ENCODE data around the gene COL16A1.

DNA sequence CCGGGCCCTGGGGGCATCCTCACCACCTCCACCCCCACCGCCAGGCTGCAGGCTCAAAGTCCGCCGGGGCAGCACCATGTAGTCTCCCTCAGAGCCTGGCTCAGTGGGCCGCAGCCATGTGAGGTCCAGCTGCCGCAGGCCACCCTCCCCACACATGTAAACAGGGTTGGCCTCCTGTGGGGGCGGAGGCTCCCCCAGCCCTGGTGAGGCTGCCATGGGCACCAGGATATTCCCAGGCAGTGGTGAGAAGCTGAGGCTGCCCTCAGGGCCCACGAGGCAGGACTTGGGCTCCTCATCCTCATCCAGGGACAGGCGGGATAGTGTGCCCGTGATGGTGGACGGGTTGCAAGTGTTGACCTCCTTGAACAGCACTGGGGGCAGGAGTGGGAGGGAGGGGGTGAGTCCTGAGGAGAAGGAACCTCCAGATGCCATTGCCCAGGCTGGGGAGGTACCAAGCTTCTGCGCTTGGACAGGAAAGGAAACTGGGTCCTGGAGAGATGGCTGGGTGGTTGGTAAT lies 27.3 kb upstream of the COL16A1 start:
- TF ChIP-seq, protein P1, sequence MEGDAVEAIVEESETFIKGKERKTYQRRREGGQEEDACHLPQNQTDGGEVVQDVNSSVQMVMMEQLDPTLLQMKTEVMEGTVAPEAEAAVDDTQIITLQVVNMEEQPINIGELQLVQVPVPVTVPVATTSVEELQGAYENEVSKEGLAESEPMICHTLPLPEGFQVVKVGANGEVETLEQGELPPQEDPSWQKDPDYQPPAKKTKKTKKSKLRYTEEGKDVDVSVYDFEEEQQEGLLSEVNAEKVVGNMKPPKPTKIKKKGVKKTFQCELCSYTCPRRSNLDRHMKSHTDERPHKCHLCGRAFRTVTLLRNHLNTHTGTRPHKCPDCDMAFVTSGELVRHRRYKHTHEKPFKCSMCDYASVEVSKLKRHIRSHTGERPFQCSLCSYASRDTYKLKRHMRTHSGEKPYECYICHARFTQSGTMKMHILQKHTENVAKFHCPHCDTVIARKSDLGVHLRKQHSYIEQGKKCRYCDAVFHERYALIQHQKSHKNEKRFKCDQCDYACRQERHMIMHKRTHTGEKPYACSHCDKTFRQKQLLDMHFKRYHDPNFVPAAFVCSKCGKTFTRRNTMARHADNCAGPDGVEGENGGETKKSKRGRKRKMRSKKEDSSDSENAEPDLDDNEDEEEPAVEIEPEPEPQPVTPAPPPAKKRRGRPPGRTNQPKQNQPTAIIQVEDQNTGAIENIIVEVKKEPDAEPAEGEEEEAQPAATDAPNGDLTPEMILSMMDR (IDR thresholded peaks at IDR 0.05), result no peak
- TF ChIP-seq POLR2A (IDR thresholded peaks at IDR 0.05), result no peak
- TF ChIP-seq POLR2AphosphoS5 (IDR thresholded peaks at IDR 0.05), result no peak
- TF ChIP-seq EP300 (IDR thresholded peaks at IDR 0.05; ENCODE audit: low read depth), result no peak

Measured in transverse colon (tissue), 4 donors.